GM23248 (cell line): Measurements from ENCODE around the gene JDP2. TPM values are rescaled to one million over a fixed set of nuclear protein-coding genes. Genes with fewer than 3 reads are reported as not detected.

Source experiments
- DNase-seq: peaks from one replicate; pipeline ENCODE4 v3.0.0-alpha.2; 2015
- H2AFZ ChIP-seq: fragments of 200-600 bp; sonication (generic); 2 replicates; pipeline ENCODE4 v1.6.1; 2016; ENCODE audit warnings: antibody characterized with exemption
- H3F3A ChIP-seq: fragments of 200-600 bp; sonication (generic); 2 replicates; pipeline ENCODE4 v1.6.1; 2016; ENCODE audit warnings: mild to moderate bottlenecking, antibody characterized with exemption, mixed run types; ENCODE audit not compliant: insufficient read depth
- H3K27ac ChIP-seq: fragments of 200-600 bp; sonication (generic); 2 replicates; pipeline ENCODE4 v1.5.1; 2016; ENCODE audit warnings: mild to moderate bottlenecking
- H3K27me3 ChIP-seq: fragments of 200-600 bp; sonication (generic); replicated peaks from 2 replicates; pipeline ENCODE4 v1.6.1; 2016; ENCODE audit warnings: mild to moderate bottlenecking; ENCODE audit not compliant: insufficient read depth
- H3K36me3 ChIP-seq: fragments of 200-600 bp; sonication (generic); 2 replicates; pipeline ENCODE4 v1.6.1; 2016; ENCODE audit warnings: low read depth, mild to moderate bottlenecking
- H3K4me1 ChIP-seq: fragments of 200-600 bp; sonication (generic); 2 replicates; pipeline ENCODE4 v1.6.1; 2016; ENCODE audit warnings: mild to moderate bottlenecking; ENCODE audit not compliant: insufficient read depth
- H3K4me2 ChIP-seq: fragments of 200-600 bp; sonication (generic); one replicate; pipeline ENCODE4 v1.6.1; 2016; ENCODE audit warnings: mild to moderate bottlenecking; ENCODE audit not compliant: unreplicated experiment
- H3K4me3 ChIP-seq: fragments of 200-600 bp; sonication (generic); 2 replicates; pipeline ENCODE4 v1.5.1; 2016; ENCODE audit warnings: mild to moderate bottlenecking
- H3K79me2 ChIP-seq: fragments of 200-600 bp; sonication (generic); 2 replicates; pipeline ENCODE4 v1.6.1; 2016; ENCODE audit warnings: mild to moderate bottlenecking; ENCODE audit not compliant: insufficient read depth
- H3K9ac ChIP-seq: fragments of 200-600 bp; sonication (generic); 2 replicates; pipeline ENCODE4 v1.6.1; 2016; ENCODE audit warnings: mild to moderate bottlenecking
- H3K9me2 ChIP-seq: fragments of 200-600 bp; sonication (generic); 2 replicates; pipeline ENCODE4 v1.6.1; 2016; ENCODE audit warnings: mixed run types, mild to moderate bottlenecking, moderate library complexity; ENCODE audit not compliant: insufficient read depth
- H3K9me3 ChIP-seq: fragments of 200-600 bp; sonication (generic); one replicate; pipeline ENCODE4 v1.6.1; 2017; ENCODE audit warnings: low read depth
- H4K20me1 ChIP-seq: fragments of 200-600 bp; sonication (generic); 2 replicates; pipeline ENCODE4 v1.6.0; 2016; ENCODE audit not compliant: insufficient read depth
- EZH2 ChIP-seq: fragments of 200-600 bp; sonication (generic); IDR thresholded peaks from 2 replicates; pipeline ENCODE4 v1.6.1; 2018; ENCODE audit warnings: antibody characterized with exemption, mild to moderate bottlenecking; ENCODE audit not compliant: insufficient read depth, poor library complexity, severe bottlenecking
- EZH2phosphoT487 ChIP-seq: fragments of 200-600 bp; sonication (generic); IDR thresholded peaks from 2 replicates; pipeline ENCODE4 v1.6.1; 2018; ENCODE audit warnings: antibody characterized with exemption, moderate library complexity, mild to moderate bottlenecking, low read depth; ENCODE audit not compliant: insufficient read depth
- WGBS, 2 experiments: methylation state at CpG; one replicate each; pipeline ENCODE4 v1.1.6; 2015 to 2017; ENCODE audit warnings: low lambda C conversion rate in 2 of 2, low coverage in 1 of 2; ENCODE audit errors: missing lambda C conversion rate in 2 of 2; 5-methylcytosine and 5-hydroxymethylcytosine counted together
- in situ Hi-C: fragments of 300-500 bp; cut with MboI; formaldehyde crosslinking; loops from 2 replicates; pipeline ENCODE4 v1.15.0; 2020
- polyA plus RNA-seq: library from polyadenylated mRNA; unstranded; fragments of >200 nt; fragmentation: Nextera tagmentation; extraction: Ambion mirVana; gene quantifications from 2 replicates; pipeline ENCODE4 v1.2.1, GENCODE V29; 2016
- total RNA-seq: library from RNA; depleted of rRNA; stranded (reverse); fragments of >200 nt; shearing (Covaris generic); gene quantifications from 2 replicates; pipeline ENCODE4 v1.2.3, GENCODE V29; 2014

The JDP2 gene
- total and polyA plus RNA-seq, 2 experiments from 2014 or later = 20.0 to 163 TPM

DNA sequence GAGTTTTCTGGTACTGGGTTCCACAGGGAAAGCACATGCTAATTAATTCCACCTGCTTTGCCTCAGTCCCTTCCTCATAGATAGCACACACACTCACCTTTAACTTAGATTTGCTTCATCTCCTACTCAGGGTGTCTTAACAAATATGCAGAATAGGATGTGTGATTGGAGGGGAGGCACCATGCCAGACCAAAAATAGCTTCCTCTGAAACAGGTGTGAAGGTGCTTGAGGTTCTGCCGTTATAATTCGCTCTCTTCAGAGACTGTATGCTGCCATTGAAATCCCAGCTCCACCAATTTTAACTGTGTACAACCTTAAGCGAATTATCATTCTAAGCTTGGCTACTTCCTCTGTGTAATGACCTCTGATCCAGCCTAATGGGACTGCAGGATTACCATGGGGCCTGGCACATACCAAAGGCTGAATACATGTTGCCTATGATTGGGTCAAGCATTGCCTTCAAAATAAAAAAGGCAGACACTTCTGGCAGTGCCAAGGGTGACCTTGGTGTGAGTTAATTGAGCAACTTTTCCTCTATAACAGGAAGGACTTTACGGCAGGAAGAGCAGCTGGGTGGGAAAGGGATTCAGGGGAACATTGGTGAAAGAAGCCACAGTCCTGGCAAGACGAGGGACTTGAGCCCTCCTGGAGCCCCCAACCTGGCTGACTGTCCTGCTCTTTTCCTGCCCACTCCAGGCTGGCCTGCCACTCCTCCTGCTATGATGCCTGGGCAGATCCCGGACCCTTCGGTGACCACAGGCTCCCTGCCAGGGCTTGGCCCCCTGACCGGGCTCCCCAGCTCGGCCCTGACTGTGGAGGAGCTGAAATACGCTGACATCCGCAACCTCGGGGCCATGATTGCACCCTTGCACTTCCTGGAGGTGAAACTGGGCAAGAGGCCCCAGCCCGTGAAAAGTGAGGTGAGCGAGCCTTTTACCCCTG is 9.7 kb downstream of the JDP2 start:
- no peaks in the 10 kb centered on the region for H3K9me3 ChIP-seq
- no peaks in the 10 kb centered on the region for H3K27me3 ChIP-seq
- no peaks in the 10 kb centered on the region for H3K9me2 ChIP-seq
- in situ Hi-C loops = no loop called here
- 90 to 91% methylated on average over 14 of the region's 14 CpGs for WGBS, 2 experiments
- no peak overlapping the region for H3K4me3 ChIP-seq
- H3K4me2 ChIP-seq = no peak overlapping the region
- peaks cover 47% of the 10 kb centered on the region for H3K36me3 ChIP-seq
- H3K79me2 ChIP-seq = peaks cover 84% of the 10 kb centered on the region
- no peak for DNase-seq
- TF ChIP-seq EZH2phosphoT487 (no peak), EZH2 (no peak)
- peaks cover 11% of the 10 kb centered on the region; the same call in 1 of the 2 replicates for H4K20me1 ChIP-seq
- H2AFZ ChIP-seq = no peak overlapping the region
- no peak overlapping the region for H3K9ac ChIP-seq
- H3F3A ChIP-seq = peaks cover 56% of the 10 kb centered on the region
- H3K4me1 ChIP-seq = peaks cover 48% of the 10 kb centered on the region
- H3K27ac ChIP-seq = no peak overlapping the region

- Histone ChIP-seq H3K79me2 (peaks cover 75% of the 10 kb centered on the region), H3K9ac (no peak overlapping the region), H4K20me1 (peaks cover 11% of the 10 kb centered on the region; the same call in 1 of the 2 replicates), H3K4me1 (peaks cover 50% of the 10 kb centered on the region), H3K36me3 (peaks cover 45% of the 10 kb centered on the region), H3K4me3 (no peak overlapping the region), H3K9me2 (no peaks in the 10 kb centered on the region), H3K27me3 (no peaks in the 10 kb centered on the region), H3F3A (peaks cover 57% of the 10 kb centered on the region), H2AFZ (no peak overlapping the region), H3K27ac (no peak overlapping the region), H3K9me3 (no peaks in the 10 kb centered on the region), H3K4me2 (no peak overlapping the region)
- in situ Hi-C loops = no loop called here
- 83 to 88% methylated on average over 13 to 16 of the region's 16 CpGs for WGBS, 2 experiments
- TF ChIP-seq EZH2 (no peak), EZH2phosphoT487 (no peak)
- DNase-seq = no peak
These were observed 10.8 kb downstream of the JDP2 start for GRCh38 chr14:75438486-75439080.

GRCh38 chr14:75439989-75440388 is 12.2 kb downstream of the JDP2 start:
- H3K27ac ChIP-seq = peak overlapping the region; percentile 97; the same call in 1 of the 2 replicates
- whole genome bisulfite sequencing, 2 experiments = 92% methylated on average over 13 of the region's 13 CpGs
- H4K20me1 ChIP-seq = peaks cover 11% of the 10 kb centered on the region; the same call in 1 of the 2 replicates
- no peak overlapping the region for H2AFZ ChIP-seq
- H3K4me3 ChIP-seq = no peak overlapping the region
- H3F3A ChIP-seq = peaks cover 54% of the 10 kb centered on the region
- DNase-seq = no peak
- no peak overlapping the region for H3K4me2 ChIP-seq
- H3K79me2 ChIP-seq = peaks cover 75% of the 10 kb centered on the region
- in situ Hi-C loops = no loop called here
- no peaks in the 10 kb centered on the region for H3K9me2 ChIP-seq
- H3K27me3 ChIP-seq = no peaks in the 10 kb centered on the region
- TF ChIP-seq EZH2 = no peak
- TF ChIP-seq EZH2phosphoT487 = no peak
- no peaks in the 10 kb centered on the region for H3K9me3 ChIP-seq
- H3K4me1 ChIP-seq = peaks cover 47% of the 10 kb centered on the region
- H3K36me3 ChIP-seq = peaks cover 46% of the 10 kb centered on the region
- 0 out of 2 replicates have a peak overlapping the region, but pooled peaks have one; percentile 79 for H3K9ac ChIP-seq

DNA sequence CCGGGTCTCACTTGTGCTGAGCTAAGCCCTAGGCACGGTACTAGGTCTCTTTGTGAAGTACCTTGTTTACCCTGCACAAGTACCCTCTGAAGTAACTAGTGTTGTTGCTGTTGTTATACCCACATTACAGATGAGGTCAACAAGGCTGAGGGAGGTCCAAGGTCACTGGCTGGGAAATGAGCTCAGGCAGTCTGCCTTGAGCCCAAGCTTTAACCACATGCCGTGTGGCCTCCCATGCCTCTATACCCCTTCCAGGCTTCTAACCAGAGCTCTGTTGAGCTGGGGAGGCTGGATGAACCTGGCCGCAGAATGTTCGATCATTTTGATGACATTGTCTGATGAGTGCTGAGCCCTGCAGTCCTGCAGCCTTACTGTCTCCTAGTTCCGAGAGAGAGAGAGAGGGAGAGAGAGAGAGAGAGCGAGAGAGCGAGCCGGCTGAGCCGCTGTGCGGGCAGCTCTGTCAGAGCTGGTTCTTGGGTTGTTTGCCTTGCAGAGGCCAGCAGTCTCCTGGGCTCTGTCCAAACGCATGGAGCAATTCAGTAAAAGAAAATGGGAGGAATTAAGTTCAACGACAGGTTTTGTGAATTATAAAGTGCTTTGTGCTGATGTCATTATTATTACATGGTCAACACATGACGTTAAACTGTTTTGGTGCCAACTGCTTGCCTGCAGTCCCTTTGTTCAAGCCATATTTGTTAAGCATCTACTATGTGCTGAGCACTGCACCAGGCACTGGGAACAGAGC is 13.1 kb downstream of the JDP2 start:
- Histone ChIP-seq H4K20me1 (peaks cover 15% of the 10 kb centered on the region; the same call in 1 of the 2 replicates), H3K4me3 (no peak overlapping the region), H3K4me2 (peak overlapping the region; percentile 55), H2AFZ (no peak overlapping the region), H3K4me1 (peaks cover 47% of the 10 kb centered on the region), H3K9me3 (no peaks in the 10 kb centered on the region), H3K27ac (peak overlapping the region; percentile 97), H3K9ac (peak overlapping the region; percentile 79), H3K27me3 (no peaks in the 10 kb centered on the region), H3K36me3 (peaks cover 51% of the 10 kb centered on the region), H3K9me2 (no peaks in the 10 kb centered on the region), H3F3A (peaks cover 60% of the 10 kb centered on the region), H3K79me2 (peaks cover 75% of the 10 kb centered on the region)
- 24 to 25% methylated on average over 14 of the region's 14 CpGs for WGBS, 2 experiments
- TF ChIP-seq EZH2phosphoT487 = 0 out of 2 replicates have a peak, but pooled peaks have one; percentile 46
- no peak for TF ChIP-seq EZH2
- peak; percentile 95 for DNase-seq
- in situ Hi-C loops = no loop called here
